SK-N-MC (cell line): ENCODE results near the gene ACTR8.

Experiments used
- EZH2 ChIP-seq: fragments of 200-600 bp; sonication (generic); IDR thresholded peaks from one replicate; pipeline ENCODE4 v1.6.1; 2017; ENCODE audit warnings: antibody characterized with exemption
- POLR2AphosphoS5 ChIP-seq: IDR thresholded peaks from 2 replicates; pipeline ENCODE4 v1.6.1; 2012; ENCODE audit warnings: mild to moderate bottlenecking, low read depth, low read length, borderline replicate concordance

DNA sequence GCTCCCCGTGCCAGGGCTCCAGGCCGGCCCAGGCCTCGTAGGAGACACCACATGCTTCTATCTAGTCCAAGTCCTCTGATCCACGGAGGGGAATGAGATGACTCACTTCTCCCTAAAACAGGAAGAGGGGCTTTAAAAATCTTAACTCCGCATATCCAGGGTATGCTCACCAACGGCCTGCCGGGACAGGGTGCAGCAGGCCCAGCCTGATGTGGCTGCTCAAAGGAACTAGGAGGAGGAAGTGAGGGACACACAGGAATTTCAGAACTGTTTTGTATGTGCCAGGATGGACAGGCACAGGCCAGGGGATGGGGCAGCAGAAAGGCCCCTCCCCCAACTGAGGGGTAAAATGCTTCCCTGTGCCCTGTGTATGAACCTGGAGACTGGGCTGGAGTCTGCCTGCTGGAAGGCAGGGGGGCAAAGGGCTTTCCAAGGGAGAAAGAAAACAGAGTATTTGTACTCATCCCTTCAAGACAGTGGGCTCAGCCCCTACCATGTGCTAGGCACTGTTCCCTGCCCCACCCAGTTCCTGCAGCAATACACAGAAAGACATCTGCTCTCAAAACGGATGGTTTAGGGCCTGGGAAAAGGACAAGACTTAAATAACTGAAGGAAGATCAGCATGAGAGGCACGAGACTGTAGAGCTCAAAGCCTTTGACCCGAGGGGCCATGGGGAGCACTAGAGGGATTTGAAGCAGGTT, 57.8 kb downstream of the ACTR8 start:
- TF ChIP-seq EZH2 (no peak), POLR2AphosphoS5 (no peak)
